Hindlimb muscle (tissue), 1 donor: ENCODE results near the gene ENPEP. TPM values are rescaled to one million over a fixed set of nuclear protein-coding genes. Genes with fewer than 3 reads are reported as not detected.
"Not testable (repeated sequence)": the region's sequence is repeated elsewhere in the genome, so short reads cannot be mapped to it uniquely, and the experiment has no call there.

Experiments
- DNase-seq: peaks from one replicate; pipeline ENCODE4 v3.0.0-alpha.2; 2013
- polyA plus RNA-seq: library from polyadenylated mRNA; unstranded; fragments of 120-200 nt; gene quantifications from one replicate; pipeline ENCODE4 v1.2.1, GENCODE V29; 2013; ENCODE audit not compliant: insufficient read length

ENPEP gene
- polyA plus RNA-seq, 1 donor: 18.1 TPM

GRCh38 chr4:110518889-110519490, 43.0 kb downstream of the ENPEP start:
- no peak for DNase-seq

GRCh38 chr4:110520886-110521285, 44.9 kb downstream of the ENPEP start:
- no peak for DNase-seq

- DNase-seq: no peak
Observed at GRCh38 chr4:110526589-110526988, 50.6 kb downstream of the ENPEP start.

- no peak for DNase-seq
Observed at GRCh38 chr4:110527156-110527555, 51.2 kb downstream of the ENPEP start.

GRCh38 chr4:110532901-110533589, 57.1 kb downstream of the ENPEP start:
- no peak for DNase-seq

- no peak for DNase-seq
Observed at GRCh38 chr4:110533590-110533910, 57.6 kb downstream of the ENPEP start.

- DNase-seq: no peak
Observed at GRCh38 chr4:110533940-110534339, 58.0 kb downstream of the ENPEP start.

GRCh38 chr4:110540581-110540980, 64.6 kb downstream of the ENPEP start:
- DNase-seq: no peak

- no peak for DNase-seq
Observed at GRCh38 chr4:110540982-110541451, 65.1 kb downstream of the ENPEP start.

GRCh38 chr4:110543577-110543976, 67.6 kb downstream of the ENPEP start:
- no peak for DNase-seq

GRCh38 chr4:110544594-110544993, 68.6 kb downstream of the ENPEP start:
- DNase-seq: no peak

GRCh38 chr4:110550260-110550659, 74.3 kb downstream of the ENPEP start:
- no peak for DNase-seq

GRCh38 chr4:110553197-110553596, 77.2 kb downstream of the ENPEP start:
- DNase-seq: no peak

- DNase-seq: no peak
Observed at GRCh38 chr4:110567214-110567613, 91.3 kb downstream of the ENPEP start.

- not testable (repeated sequence) for DNase-seq
Observed at GRCh38 chr4:110576696-110577095, 100.7 kb downstream of the ENPEP start.

GRCh38 chr4:110586131-110586850, 110.3 kb downstream of the ENPEP start:
- peak; percentile 6 for DNase-seq

- no peak for DNase-seq
Observed at GRCh38 chr4:110587666-110588285, 111.8 kb downstream of the ENPEP start.

- no peak for DNase-seq
Observed at GRCh38 chr4:110589297-110589696, 113.3 kb downstream of the ENPEP start.

- no peak for DNase-seq
Observed at GRCh38 chr4:110595583-110595982, 119.6 kb downstream of the ENPEP start.

GRCh38 chr4:110596431-110596830, 120.5 kb downstream of the ENPEP start:
- DNase-seq: no peak

GRCh38 chr4:110597582-110597981, 121.6 kb downstream of the ENPEP start:
- no peak for DNase-seq

GRCh38 chr4:110602061-110602460, 126.1 kb downstream of the ENPEP start:
- DNase-seq: no peak

- no peak for DNase-seq
Observed at GRCh38 chr4:110605077-110605476, 129.1 kb downstream of the ENPEP start.
